ENCODE results near the gene CCDC185. TPM values are rescaled to one million over a fixed set of nuclear protein-coding genes. Genes with fewer than 3 reads are reported as not detected.

The CCDC185 gene
- total and polyA plus RNA-seq, 2 experiments from 2014 or later: 0.56 TPM; not detected in 1

- no peaks in the 10 kb centered on the region for H3K27me3 ChIP-seq (ENCODE audit: insufficient read depth)
- TF ChIP-seq JUNB (IDR thresholded peaks at IDR 0.05; ENCODE audit: unreplicated experiment) (no peak), NANOG (IDR thresholded peaks at IDR 0.05; ENCODE audit: borderline replicate concordance) (no peak), EZH2phosphoT487 (IDR thresholded peaks at IDR 0.05; ENCODE audit: unreplicated experiment) (no peak), REST (IDR thresholded peaks at IDR 0.05; ENCODE audit: unreplicated experiment) (no peak), ZNF331 (CRISPR knock-in tag; IDR thresholded peaks at IDR 0.05; ENCODE audit: low read depth) (no peak), STAT1 (IDR thresholded peaks at IDR 0.05; ENCODE audit: unreplicated experiment) (no peak)
- H4K20me1 ChIP-seq (replicated peaks; ENCODE audit: insufficient read depth): no peaks in the 10 kb centered on the region
- H3K9me2 ChIP-seq (ENCODE audit: insufficient read depth): no peaks in the 10 kb centered on the region
- no peak overlapping the region for H3K4me2 ChIP-seq
- Mint-ChIP-seq H3K27ac (no peak overlapping the region), H3K36me3 (ENCODE audit: low read depth) (no peaks in the 10 kb centered on the region), H3K9me3 (no peaks in the 10 kb centered on the region), H3K27me3 (ENCODE audit: insufficient read depth, low read depth, poor library complexity) (no peaks in the 10 kb centered on the region), H3K4me1 (peaks cover 5% of the 10 kb centered on the region; the same call in 2 of the 3 replicates), H3K4me3 (no peak overlapping the region)
- H3K36me3 ChIP-seq (ENCODE audit: insufficient read depth): no peaks in the 10 kb centered on the region
- H3F3A ChIP-seq (replicated peaks; ENCODE audit: low read depth): no peaks in the 10 kb centered on the region
- H3K4me3 ChIP-seq: no peak overlapping the region
- no peak overlapping the region for H2AFZ ChIP-seq
- ATAC-seq (no peak), DNase-seq (ENCODE audit: low spot score) (no peak)
- H3K27ac ChIP-seq (ENCODE audit: low read depth): no peak overlapping the region
- H3K79me2 ChIP-seq (replicated peaks; ENCODE audit: insufficient read depth): no peaks in the 10 kb centered on the region
- H3K4me1 ChIP-seq (ENCODE audit: insufficient read depth): no peaks in the 10 kb centered on the region
Observed at GRCh38 chr1:223344491-223344890, 48.7 kb upstream of the CCDC185 start.

DNA sequence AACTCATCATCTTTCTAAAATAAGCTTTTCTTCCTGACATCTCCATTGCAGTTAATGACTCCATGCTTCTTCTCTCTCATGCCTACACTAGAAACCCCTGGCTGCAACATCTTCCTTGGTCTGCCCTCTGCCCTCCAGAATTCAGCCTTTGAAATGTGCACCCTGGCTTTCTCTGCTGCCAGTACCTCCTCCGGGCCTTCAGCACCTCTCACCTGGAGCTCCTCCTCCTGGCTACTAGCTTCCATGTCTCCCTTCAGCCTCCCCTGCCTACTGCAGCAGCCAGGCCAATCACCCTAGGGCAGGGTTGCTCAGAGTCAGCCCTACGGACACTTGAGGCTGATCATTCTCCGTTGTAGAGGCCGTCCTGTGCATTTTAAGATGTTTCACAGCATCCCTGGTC is 47.5 kb upstream of the CCDC185 start:
- no peak overlapping the region for H3K4me2 ChIP-seq
- H3K4me1 ChIP-seq (ENCODE audit: insufficient read depth): no peaks in the 10 kb centered on the region
- TF ChIP-seq, protein P1, sequence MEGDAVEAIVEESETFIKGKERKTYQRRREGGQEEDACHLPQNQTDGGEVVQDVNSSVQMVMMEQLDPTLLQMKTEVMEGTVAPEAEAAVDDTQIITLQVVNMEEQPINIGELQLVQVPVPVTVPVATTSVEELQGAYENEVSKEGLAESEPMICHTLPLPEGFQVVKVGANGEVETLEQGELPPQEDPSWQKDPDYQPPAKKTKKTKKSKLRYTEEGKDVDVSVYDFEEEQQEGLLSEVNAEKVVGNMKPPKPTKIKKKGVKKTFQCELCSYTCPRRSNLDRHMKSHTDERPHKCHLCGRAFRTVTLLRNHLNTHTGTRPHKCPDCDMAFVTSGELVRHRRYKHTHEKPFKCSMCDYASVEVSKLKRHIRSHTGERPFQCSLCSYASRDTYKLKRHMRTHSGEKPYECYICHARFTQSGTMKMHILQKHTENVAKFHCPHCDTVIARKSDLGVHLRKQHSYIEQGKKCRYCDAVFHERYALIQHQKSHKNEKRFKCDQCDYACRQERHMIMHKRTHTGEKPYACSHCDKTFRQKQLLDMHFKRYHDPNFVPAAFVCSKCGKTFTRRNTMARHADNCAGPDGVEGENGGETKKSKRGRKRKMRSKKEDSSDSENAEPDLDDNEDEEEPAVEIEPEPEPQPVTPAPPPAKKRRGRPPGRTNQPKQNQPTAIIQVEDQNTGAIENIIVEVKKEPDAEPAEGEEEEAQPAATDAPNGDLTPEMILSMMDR (conservative IDR thresholded peaks at IDR 0.05; ENCODE audit: low read depth in 2 of 2): peak in 1 of 2 experiments; percentile 48; a peak in 2 of 4 replicates
- TF ChIP-seq ZNF114 (CRISPR knock-in tag; IDR thresholded peaks at IDR 0.05) (no peak), ETS1 (IDR thresholded peaks at IDR 0.05) (no peak), NANOG (IDR thresholded peaks at IDR 0.05; ENCODE audit: borderline replicate concordance) (no peak), STAT1 (IDR thresholded peaks at IDR 0.05; ENCODE audit: unreplicated experiment) (no peak), POLR2AphosphoS5 (IDR thresholded peaks at IDR 0.05; ENCODE audit: low read depth) (no peak)
- H2AFZ ChIP-seq: no peak overlapping the region
- no peaks in the 10 kb centered on the region for H3K27me3 Mint-ChIP-seq (ENCODE audit: insufficient read depth, low read depth, poor library complexity)
- no peak overlapping the region for H3K4me3 ChIP-seq
- DNase-seq (ENCODE audit: low spot score) (peak; percentile 37), ATAC-seq (peak; percentile 94)
- H3K36me3 ChIP-seq (ENCODE audit: insufficient read depth): no peaks in the 10 kb centered on the region
- H4K20me1 ChIP-seq (replicated peaks; ENCODE audit: insufficient read depth): no peaks in the 10 kb centered on the region
- no peak overlapping the region for H3K27ac ChIP-seq (ENCODE audit: low read depth)
- no peaks in the 10 kb centered on the region for H3K36me3 Mint-ChIP-seq (ENCODE audit: low read depth)
- H3K27ac Mint-ChIP-seq: no peak overlapping the region
- no peaks in the 10 kb centered on the region for H3K9me3 Mint-ChIP-seq
- no peaks in the 10 kb centered on the region for H3K9me2 ChIP-seq (ENCODE audit: insufficient read depth)
- no peak overlapping the region for H3K4me3 Mint-ChIP-seq
- no peaks in the 10 kb centered on the region for H3F3A ChIP-seq (replicated peaks; ENCODE audit: low read depth)
- peaks cover 5% of the 10 kb centered on the region; the same call in 2 of the 3 replicates for H3K4me1 Mint-ChIP-seq
- H3K27me3 ChIP-seq (ENCODE audit: insufficient read depth): no peaks in the 10 kb centered on the region
- H3K79me2 ChIP-seq (replicated peaks; ENCODE audit: insufficient read depth): no peaks in the 10 kb centered on the region

Measured in GM23338 (cell line).